GM11168 (cell line): Measurements from ENCODE around the gene GFRA1.

Experiments used
- in situ Hi-C: fragments of 300-500 bp; cut with MboI; formaldehyde crosslinking; loops from one replicate; pipeline ENCODE4 v1.12.0; 2022; ENCODE audit warnings: low sequenced_read_pairs; ENCODE audit not compliant: unreplicated experiment

GFRA1 gene

DNA sequence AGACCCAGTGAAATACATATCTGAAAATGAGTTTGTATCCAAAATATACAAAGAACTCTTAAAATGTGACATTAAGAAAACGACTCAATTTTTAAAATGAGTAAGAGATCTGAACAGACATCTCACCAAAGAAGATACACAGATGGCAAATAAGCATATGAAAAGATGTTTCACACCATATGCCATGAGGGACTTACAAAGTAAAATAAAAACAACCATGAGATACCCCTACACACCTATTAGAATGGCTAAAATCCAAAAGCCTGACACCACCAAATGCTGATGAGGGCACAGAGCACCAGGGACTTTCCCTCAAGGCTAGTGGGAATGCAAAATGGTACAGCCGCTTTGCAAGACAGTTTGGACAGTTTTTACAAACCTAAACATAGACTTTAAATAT, 27.9 kb downstream of the GFRA1 start:
- in situ Hi-C loops: no loop called here

DNA sequence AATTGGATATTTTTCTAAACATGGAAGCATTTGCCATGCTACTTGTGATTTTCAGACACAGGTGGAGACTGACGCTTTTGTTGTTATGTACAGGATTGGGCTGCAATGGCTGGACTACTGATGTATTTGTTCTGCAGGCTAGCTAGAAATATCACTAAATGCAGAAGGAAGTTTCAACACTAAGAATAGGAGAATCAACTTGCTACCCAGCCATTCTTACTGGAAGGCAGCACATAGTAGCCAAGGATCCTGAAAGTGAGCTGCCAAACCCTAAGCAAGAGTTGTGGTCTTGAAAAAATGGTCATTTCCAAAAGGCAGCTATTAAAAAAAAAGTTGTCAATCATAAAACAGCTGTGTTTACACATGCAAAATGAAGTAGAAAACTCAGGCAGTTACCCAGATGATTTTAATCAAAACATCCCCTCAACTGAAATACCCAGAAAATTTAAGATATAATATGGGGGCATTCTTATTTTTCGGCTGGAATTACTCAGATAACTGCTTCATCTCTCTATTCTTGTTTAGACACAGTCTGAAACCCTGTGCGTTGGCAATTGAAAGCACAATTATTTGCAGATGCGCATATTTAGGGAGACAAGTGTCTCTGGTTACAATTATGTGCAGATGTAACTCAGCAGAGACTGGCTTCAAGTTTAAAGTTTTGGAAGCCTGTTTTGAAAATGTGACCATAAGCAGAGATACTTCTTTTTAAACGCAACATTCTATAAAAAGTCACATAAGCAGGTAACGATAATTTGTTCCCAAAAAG, 31.2 kb downstream of the GFRA1 start:
- in situ Hi-C loops: no loop called here

DNA sequence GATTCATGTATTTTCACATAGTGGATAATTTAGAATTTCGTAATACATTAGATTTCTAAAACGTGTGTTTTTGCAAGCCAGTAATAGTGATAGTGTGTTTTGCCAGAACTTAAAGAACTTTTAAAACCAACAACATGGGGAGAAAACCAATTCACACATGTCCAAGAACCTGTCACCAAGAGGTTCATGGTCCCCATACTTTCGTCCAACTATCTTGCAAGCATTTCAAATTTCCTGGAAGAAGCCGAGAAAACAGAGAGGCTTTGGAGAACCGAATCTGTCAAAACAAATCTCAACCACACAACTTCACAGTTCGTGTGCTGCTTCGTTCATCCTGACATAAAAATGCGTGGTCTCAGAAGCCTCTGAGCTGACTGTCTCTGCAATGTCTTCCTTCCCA, 31.9 kb downstream of the GFRA1 start:
- in situ Hi-C loops: no loop called here

DNA sequence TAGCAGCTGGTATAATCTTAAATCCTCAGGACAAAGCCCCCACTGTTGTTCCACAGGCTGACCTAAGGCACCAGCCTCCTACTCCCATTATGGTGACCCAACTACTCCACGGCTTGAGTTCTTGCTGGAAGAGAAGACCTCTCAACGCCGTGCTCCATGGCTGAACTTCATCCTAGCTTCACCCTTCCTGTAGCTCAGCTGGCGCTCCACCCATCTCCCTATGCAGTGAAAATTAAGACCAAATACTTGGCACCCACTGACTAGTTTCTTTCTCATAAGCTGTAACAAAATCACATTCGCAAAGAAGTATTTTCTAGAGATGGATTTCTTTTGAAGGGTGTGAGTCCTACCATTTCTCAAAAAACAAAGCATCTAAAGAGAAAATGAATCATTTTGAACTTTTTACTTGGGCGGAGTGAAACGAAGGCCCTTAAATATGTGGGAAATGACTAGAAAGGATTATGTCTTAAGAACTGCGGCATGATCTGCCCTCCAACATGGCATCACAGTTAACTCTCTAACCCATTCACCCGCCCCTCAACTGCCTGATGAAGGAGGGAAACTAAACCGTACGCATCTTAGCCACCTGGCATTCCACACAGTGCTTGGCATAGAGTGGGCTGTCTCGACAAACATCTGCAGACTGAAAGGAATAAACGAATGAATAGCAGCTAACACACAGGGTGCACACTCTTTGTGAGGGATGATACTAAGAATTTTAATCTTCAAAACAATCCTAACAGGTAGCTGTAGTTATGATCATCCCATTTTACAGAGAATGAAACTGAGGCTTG, 32.7 kb downstream of the GFRA1 start:
- in situ Hi-C loops: no loop called here

DNA sequence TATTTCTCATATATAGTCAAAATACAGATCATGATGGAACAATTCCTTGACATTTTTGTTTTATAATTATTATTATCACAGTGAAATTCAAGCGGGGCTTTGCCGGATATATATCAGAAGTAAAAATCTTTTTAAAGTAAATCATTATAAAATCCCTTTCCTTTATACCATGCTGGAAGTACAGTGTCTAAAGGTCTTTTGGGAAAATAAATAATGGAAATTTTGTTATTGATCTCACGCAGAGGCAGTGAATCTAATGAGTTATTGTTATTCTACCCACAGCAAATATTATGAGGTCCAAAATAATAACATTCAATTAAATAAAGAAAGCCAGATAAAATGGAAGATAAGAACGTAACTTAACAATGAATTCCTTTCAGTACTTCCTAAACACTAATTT, 33.8 kb downstream of the GFRA1 start:
- in situ Hi-C loops: no loop called here

DNA sequence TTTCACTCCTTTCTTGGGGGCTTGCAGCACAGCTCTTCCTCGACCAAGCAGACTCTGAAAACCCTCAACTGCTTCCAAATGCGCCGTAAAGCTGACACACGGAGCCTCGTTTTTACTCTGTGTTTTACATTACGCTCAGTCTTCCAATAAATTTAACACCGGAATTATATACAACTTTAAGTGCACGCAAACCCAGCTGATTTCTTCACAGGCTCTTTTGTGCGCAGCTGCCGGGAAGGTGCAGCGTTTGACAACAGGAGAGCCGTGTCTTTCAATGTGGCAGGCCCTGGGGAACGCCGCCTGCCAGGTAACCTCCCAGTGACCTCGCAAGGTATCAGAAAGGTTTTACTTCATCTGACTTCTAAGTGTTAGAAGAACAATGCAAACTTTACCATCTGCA, 35.0 kb downstream of the GFRA1 start:
- in situ Hi-C loops: no loop called here

DNA sequence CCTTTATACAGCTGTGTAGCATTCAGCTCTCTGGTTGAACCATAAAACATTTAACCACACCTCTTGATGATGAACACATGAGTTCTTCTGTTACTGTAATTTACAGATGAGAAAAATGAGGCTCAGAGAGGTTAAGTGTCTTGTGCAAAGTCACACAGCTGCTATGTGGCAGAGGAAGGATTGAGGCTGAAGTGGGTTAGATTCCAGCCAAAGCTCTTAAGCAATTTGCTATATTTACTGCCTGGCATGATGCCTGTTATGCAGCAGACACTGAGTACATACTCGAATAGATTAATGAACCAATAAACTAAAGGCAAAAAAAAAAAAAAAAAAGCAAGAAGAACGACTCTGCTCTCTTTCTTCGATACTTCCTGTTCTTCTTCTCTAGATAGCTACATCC, 35.7 kb downstream of the GFRA1 start:
- in situ Hi-C loops: no loop called here

DNA sequence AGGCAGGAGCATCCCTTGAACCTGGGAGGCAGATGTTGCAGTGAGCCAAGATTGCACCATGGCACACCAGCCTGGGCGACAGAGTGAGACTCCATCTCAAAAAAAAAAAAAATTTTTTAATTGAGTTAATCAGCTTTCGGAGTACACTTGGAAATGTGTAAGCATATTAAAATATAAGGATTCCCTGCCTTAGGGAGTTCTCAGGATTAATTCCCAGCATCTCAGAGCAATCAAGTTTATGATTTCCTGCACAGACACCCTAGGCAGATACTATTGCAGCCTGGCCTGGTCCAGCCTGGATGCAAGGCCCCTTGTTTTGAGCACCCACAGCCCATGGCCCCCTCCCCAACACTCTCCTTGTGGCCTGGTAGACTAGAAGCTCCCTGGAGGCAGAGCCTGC, 39.8 kb downstream of the GFRA1 start:
- in situ Hi-C loops: no loop called here

DNA sequence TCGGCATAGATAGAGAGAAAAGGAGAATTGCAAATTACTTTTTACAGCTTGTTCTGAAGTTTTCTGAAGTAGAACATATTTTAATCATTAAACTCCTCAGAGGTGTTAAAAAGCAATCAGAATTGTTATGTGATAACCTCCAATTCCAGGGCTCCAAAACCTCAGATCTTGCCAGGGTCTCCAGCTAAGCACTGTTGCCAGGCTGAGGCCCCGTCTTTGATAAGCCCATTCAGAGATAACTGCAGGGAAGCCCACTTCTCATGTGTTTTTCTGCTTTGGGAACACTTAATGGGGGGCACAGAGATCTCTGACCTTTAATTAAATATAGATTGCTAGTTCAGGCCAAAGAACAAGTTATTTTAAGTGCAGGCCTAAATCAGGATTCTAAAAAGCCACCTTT, 40.4 kb downstream of the GFRA1 start:
- in situ Hi-C loops: no loop called here

DNA sequence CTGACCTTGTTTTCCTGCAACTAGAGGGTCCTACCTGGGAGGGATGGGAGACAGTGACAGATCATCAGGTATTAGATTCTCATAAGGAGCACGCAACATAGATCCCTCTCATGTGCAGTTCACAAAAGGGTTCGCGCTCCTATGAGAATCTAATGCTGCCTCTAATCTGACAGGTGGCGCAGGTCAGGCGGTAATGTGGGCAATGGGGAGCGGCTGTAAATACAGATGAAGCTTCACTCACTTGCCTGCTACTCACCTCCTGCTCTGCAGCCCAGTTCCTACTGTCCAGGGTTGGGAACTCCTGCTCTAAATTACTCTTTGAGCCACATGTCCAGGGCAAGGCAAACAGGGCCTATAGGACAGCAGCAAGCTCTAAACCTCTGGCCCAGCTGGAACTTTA, 46.2 kb downstream of the GFRA1 start:
- in situ Hi-C loops: no loop called here

DNA sequence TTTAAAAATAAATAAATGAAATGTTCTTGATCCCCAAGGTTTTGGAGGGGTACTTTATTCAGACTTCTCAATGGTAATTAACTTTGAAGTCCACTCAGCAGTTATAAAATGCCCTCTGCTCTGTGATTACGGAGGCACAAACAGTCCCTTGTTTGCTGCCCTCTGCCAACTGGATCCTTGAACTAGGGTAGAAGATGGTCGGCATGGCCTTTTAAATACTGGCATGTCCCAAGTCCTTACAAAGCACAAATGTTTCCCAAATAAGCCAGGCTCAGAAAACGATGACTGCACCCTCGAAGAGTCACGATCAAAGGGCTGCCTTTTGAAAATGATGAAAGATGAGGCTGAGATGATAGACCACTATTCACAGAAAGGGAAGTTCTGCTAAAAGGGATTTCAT, 47.0 kb downstream of the GFRA1 start:
- in situ Hi-C loops: no loop called here

DNA sequence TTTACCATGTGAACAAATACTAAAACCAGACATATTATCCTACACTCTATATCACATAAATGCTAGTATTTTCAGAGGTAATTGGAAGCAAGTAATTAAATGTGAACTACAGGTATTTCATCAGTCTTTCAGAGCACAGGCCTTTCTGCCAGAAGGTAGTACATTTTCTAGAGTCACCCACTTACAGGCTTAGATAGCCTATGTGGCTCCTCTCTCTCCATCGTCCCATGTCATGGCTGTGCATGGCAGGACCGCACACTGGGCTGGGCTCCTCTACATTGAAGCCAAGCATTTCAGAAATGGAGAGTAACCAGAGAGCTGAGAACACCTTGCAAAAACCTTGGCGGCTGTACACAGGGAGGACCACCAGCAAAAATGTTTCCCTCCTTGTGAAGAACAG, 49.7 kb downstream of the GFRA1 start:
- in situ Hi-C loops: no loop called here

DNA sequence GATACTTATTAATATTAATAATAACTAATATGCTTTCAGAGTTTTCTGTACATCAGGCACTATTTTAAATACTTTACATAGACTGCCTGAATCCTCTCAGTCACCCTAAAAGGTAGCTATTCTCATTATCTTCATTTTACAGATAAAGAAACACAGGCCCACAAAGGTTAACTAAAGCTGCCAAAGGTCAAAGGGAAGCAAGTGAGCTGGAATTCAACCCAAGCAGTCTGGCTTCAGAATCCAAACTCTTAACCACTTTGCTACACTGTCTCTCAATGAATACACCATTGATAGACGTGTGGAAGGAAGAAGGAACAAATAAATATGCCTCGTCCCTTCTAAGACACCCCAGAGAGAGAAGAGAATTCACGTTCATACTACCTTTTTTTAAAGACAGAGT, 52.0 kb downstream of the GFRA1 start:
- in situ Hi-C loops: no loop called here

DNA sequence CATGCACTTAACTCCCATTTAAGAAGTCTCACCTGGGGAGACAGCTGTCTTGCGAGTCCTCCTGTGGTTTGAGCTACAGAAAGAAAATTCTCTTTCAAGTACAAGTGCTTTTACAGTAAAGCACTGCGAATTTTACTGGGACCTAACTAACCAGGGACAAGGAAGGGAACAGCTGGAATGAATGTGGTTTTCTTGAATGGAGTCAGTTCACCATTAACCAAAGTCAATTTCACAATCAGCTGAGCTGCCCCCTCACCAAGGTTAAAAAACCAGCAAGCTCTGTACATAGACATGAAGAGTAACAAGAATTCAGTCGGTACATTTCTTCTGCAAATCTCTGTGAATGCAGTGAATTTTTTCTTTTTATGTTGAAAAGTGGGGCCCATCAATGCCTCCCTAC, 56.3 kb downstream of the GFRA1 start:
- in situ Hi-C loops: no loop called here

DNA sequence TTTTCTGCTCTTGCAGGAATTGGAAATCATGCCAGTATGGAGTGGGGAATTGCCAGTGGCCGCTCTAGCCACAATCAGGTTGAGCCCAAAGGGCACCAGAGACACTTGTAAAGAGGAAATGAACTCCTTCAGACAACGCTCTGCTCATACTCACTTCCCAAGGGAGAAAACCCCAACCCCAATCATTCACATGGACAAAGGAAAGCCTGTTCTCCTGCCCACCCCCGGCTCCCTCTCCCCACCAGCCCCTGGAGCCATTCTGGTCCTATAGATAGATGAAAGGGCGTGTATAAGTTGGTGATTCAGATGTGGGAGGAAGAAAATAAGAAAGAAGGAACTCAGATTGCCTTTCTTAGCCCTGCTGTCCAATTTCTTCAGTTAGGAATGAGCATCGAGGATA, 57.4 kb downstream of the GFRA1 start:
- in situ Hi-C loops: no loop called here

DNA sequence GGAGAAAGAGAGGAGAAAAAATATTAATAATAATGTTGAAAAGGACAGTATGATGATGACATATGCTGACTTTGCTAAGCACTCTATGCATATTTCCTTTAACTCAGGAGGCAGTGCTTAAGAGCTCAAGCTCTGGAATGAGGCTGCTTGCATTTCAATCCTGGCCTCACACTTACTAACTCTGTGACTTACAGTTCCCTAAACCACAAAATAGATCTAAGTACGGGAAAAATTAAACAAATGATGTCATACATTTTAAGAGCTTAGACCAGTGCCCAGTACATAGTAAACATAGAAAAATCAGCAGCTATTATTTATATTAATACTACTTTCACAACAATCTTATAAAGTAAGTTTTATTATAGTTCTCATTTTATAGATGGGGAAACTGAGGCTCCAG, 61.3 kb downstream of the GFRA1 start:
- in situ Hi-C loops: no loop called here

DNA sequence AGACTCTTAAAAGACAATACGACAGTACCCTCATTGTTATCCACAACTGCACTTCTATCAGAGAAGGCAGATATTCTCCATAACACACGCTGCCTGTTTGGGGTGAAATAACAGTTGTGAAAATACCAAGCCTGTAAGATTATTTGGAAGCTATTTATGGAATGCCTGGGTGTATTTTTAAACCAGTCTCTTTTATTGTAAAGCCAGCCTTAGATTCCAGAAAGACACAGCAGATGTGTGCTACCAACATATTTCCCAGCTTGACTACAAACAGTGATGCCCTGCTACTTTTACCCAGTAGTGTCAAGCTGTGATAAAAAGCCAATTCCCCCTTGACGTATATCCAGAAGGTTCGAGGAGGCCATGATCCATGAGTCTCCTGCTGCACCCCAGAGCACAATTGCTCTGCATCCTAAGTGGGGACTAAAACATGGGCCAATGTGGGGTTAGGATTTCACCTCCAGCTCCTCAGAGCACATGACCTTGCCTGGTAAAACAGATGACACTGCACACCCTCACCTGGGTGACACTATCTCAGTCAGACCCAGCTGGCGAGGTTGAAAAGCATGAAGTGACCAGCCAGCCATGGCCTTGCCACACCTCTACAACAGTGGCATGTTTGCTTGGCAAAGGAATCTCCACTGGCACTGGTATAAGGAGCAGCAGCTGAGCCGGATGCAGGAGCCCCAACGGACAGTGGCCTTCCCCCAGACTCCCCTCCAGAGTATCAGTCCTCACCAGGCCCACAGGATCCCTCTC, 62.2 kb downstream of the GFRA1 start:
- in situ Hi-C loops: no loop called here

DNA sequence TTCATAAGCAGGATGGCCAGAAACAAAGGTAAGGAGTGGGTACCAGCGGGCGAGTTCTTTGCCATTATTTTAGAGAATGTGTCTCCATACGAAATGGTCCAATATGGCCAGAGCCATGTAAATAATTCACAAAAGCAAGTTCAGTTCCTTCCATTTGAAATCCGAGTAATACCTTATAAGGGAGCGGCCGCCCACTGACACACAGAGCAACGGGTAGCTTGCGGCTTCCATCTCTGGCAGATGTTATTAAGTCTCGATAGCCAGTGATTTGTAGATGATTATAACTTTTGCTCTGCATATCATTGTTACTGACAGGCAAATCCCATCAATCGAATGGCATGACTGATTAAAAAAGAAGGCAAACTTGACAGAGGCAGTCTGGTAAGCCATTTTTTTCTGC, 63.2 kb downstream of the GFRA1 start:
- in situ Hi-C loops: no loop called here

DNA sequence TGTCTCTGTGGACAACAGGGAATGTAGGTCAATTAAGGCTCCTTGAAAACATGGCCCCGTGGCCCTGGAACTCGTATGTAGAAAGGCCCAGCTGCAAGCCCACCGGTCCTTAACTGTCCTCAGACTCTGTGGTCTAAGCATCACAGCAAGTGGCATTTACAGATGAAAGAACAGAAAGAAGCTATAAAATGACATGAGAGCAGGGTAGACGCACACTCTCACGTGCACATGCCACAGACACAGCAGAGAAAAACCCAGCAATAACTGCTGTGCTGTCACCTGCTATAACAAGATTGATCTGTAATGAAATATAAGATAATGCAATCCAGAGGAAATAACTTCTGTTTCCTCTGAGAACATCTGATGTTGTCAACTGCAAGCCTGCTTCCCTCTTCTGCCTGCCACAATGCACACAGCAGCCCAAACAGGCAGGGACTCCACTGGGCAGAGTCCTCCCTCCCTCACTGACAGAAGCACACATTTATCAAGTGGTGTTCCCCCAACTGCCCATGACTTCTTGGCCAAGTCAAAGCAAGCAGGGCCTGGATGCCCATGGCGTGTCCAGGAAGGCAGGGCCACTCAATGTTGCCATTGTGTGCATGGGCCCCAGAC, 63.9 kb downstream of the GFRA1 start:
- in situ Hi-C loops: no loop called here

DNA sequence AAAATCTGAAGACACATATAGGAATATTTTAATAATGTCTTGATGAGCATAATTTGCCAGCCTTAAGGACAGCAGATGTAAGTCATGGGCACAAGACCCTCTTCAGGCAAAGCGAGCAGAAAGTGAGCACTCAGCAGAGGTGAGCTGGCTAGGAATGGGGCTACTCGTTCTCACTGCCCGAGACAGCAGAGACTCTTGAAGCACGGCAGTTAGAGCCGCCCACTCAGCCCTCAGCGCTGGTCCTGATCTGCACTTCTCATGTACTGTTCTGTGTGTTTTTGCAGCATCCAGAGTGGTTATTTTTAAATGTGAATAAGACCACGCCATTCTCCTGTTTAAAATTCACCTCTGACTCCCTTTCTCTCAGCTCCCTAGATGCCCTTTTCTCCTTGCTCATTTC, 65.3 kb downstream of the GFRA1 start:
- in situ Hi-C loops: no loop called here

DNA sequence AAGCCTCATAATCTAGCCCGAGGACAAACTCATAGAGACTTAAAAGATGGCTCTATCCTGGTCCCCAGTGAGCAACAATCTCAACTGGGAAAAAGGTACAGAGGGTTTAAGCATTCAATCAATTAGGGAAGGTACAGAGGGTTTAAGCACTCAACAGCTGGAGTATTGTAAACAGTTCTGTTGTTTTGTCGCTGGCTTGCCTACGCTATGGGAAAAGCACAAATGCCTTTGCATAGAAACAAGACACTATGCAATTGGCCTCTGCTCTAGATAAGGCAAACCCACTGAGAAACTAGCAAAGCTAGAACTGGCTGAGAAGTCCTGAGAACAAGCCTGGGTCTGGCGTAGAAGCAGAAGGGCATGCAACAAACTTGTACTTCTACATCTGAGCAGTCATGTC, 69.3 kb downstream of the GFRA1 start:
- in situ Hi-C loops: no loop called here
